ENCODE data around the gene POLR3E.
A peak's percentile ranks its signal among the peaks of the same experiment; 100 is the strongest.
"Not testable (repeated sequence)": the region's sequence is repeated elsewhere in the genome, so short reads cannot be mapped to it uniquely, and the experiment has no call there.

POLR3E gene

GRCh38 chr16:22337045-22337444 lies 39.8 kb downstream of the POLR3E start:
- DNase-seq = no peak

- no peak for DNase-seq
These were observed 40.8 kb downstream of the POLR3E start for GRCh38 chr16:22337849-22338635.

GRCh38 chr16:22340945-22341344 lies 43.7 kb downstream of the POLR3E start:
- DNase-seq = no peak

- DNase-seq = no peak
These were observed 44.9 kb downstream of the POLR3E start for GRCh38 chr16:22342082-22342481.

- DNase-seq = no peak
These were observed 49.3 kb downstream of the POLR3E start for GRCh38 chr16:22346483-22346882.

GRCh38 chr16:22347100-22347820 lies 50.1 kb downstream of the POLR3E start:
- DNase-seq = no peak

- DNase-seq = peak; percentile 24
These were observed 51.1 kb downstream of the POLR3E start for GRCh38 chr16:22348291-22348690.

- not testable (repeated sequence) for DNase-seq
These were observed 53.8 kb downstream of the POLR3E start for GRCh38 chr16:22351017-22351416.

- DNase-seq = no peak
These were observed 54.9 kb downstream of the POLR3E start for GRCh38 chr16:22352140-22352539.

GRCh38 chr16:22352723-22353122 lies 55.5 kb downstream of the POLR3E start:
- no peak for DNase-seq

GRCh38 chr16:22353191-22353919 lies 56.1 kb downstream of the POLR3E start:
- peak; percentile 96 for DNase-seq

- peak; percentile 96 for DNase-seq
These were observed 56.8 kb downstream of the POLR3E start for GRCh38 chr16:22353933-22354541.

GRCh38 chr16:22355487-22355908 lies 58.3 kb downstream of the POLR3E start:
- no peak for DNase-seq

- DNase-seq = no peak
These were observed 59.9 kb downstream of the POLR3E start for GRCh38 chr16:22356930-22357634.

GRCh38 chr16:22357635-22357971 lies 60.4 kb downstream of the POLR3E start:
- DNase-seq = no peak

- no peak for DNase-seq
These were observed 60.8 kb downstream of the POLR3E start for GRCh38 chr16:22358000-22358399.

- DNase-seq = no peak
These were observed 62.5 kb downstream of the POLR3E start for GRCh38 chr16:22359679-22360078.

GRCh38 chr16:22360963-22361659 lies 63.9 kb downstream of the POLR3E start:
- DNase-seq = no peak

GRCh38 chr16:22364241-22364640 lies 67.0 kb downstream of the POLR3E start:
- DNase-seq = no peak

GRCh38 chr16:22366371-22366770 lies 69.2 kb downstream of the POLR3E start:
- no peak for DNase-seq

- peak; percentile 33 for DNase-seq
These were observed 69.7 kb downstream of the POLR3E start for GRCh38 chr16:22366889-22367288.

Data from kidney glomerular epithelial cell (primary cell).